K562 (cell line): ENCODE measurements around the gene MTPN.

Experiments used
- POLR2AphosphoS5 ChIP-seq: IDR thresholded peaks from 2 replicates; pipeline ENCODE4 v1.6.1; 2011; ENCODE audit warnings: mild to moderate bottlenecking, low read depth, low read length, moderate library complexity; ENCODE audit not compliant: control insufficient read depth, insufficient read depth
- SMARCC2 ChIP-seq: fragments of 450-650 bp; IDR thresholded peaks from 2 replicates; pipeline ENCODE4 v1.6.1; 2017; ENCODE audit warnings: antibody characterized with exemption, moderate library complexity, mild to moderate bottlenecking, low read depth
- TBL1XR1 ChIP-seq, 2 experiments: IDR thresholded peaks; 2 replicates each; pipeline ENCODE4 v1.6.1; 2012; ENCODE audit warnings: improper control_type of control experiment in 2 of 2, low read length in 2 of 2, mild to moderate bottlenecking in 1 of 2
- TF ChIP-seq, protein P1 (sequence below): fragments of 450-650 bp; IDR thresholded peaks from 2 replicates; pipeline ENCODE4 v1.6.1; 2016; ENCODE audit warnings: borderline replicate concordance
- TF ChIP-seq, protein P2 (sequence below), 3 experiments: IDR thresholded peaks in 2 of 3; conservative IDR thresholded peaks in 1 of 3; 2 replicates each; pipeline ENCODE4 v1.5.1; 2011 to 2012; ENCODE audit warnings: low read length in 3 of 3, mild to moderate bottlenecking in 3 of 3, control low read depth in 2 of 3, improper control_type of control experiment in 1 of 3, inconsistent platforms in 1 of 3, low read depth in 1 of 3, mixed read lengths in 1 of 3, moderate library complexity in 1 of 3; ENCODE audit not compliant: insufficient read depth in 2 of 3
- TF ChIP-seq, protein P3 (sequence below): IDR thresholded peaks from 3 replicates; pipeline ENCODE4 v1.6.1; 2011; ENCODE audit warnings: borderline replicate concordance, mild to moderate bottlenecking, moderate library complexity; ENCODE audit not compliant: insufficient read length; ENCODE audit errors: extremely low read depth

DNA sequence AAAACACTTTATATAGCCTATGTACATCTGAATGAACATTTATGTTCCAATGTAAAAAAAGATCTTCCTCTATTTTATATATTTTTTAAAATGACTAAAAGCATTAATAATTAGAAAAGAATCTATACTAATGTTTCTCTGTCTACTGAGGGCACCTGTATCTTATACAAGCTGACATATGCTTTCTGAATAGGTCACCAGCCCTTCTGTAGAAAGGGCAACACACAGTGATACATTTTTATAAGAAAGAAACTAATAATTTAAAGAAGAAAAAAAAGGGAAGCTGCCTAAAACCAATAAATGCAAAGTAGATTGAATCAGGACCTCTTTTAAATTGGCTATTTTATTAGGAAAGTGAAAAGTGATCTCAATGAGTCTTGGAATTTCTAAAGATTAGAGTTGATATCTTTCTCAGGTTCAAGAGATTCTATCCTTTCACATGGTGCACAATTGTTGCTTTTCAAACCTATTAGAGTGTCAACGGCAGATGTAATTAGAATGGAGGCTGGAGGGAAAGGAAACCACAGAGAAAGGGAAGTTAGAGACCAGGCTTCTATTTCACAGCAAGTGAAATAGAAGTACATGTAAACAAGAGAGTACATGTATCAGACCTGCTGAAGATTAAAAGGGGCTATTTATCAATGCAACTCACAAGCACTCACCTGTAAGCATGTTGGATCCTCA is 6.3 kb downstream of the MTPN start:
- TF ChIP-seq SMARCC2 (no peak), POLR2AphosphoS5 (no peak), TBL1XR1 (IDR thresholded peaks at IDR 0.05; ENCODE audit: low read length in 2 of 2) (no peak)
- TF ChIP-seq, protein P1, sequence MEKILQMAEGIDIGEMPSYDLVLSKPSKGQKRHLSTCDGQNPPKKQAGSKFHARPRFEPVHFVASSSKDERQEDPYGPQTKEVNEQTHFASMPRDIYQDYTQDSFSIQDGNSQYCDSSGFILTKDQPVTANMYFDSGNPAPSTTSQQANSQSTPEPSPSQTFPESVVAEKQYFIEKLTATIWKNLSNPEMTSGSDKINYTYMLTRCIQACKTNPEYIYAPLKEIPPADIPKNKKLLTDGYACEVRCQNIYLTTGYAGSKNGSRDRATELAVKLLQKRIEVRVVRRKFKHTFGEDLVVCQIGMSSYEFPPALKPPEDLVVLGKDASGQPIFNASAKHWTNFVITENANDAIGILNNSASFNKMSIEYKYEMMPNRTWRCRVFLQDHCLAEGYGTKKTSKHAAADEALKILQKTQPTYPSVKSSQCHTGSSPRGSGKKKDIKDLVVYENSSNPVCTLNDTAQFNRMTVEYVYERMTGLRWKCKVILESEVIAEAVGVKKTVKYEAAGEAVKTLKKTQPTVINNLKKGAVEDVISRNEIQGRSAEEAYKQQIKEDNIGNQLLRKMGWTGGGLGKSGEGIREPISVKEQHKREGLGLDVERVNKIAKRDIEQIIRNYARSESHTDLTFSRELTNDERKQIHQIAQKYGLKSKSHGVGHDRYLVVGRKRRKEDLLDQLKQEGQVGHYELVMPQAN: no peak
- TF ChIP-seq, protein P2, sequence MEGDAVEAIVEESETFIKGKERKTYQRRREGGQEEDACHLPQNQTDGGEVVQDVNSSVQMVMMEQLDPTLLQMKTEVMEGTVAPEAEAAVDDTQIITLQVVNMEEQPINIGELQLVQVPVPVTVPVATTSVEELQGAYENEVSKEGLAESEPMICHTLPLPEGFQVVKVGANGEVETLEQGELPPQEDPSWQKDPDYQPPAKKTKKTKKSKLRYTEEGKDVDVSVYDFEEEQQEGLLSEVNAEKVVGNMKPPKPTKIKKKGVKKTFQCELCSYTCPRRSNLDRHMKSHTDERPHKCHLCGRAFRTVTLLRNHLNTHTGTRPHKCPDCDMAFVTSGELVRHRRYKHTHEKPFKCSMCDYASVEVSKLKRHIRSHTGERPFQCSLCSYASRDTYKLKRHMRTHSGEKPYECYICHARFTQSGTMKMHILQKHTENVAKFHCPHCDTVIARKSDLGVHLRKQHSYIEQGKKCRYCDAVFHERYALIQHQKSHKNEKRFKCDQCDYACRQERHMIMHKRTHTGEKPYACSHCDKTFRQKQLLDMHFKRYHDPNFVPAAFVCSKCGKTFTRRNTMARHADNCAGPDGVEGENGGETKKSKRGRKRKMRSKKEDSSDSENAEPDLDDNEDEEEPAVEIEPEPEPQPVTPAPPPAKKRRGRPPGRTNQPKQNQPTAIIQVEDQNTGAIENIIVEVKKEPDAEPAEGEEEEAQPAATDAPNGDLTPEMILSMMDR (IDR thresholded peaks at IDR 0.05 in 2 of 3, conservative IDR thresholded peaks at IDR 0.05 in 1 of 3; ENCODE audit: insufficient read depth in 2 of 3, low read depth in 1 of 3, low read length in 3 of 3): no peak
- TF ChIP-seq, protein P3, sequence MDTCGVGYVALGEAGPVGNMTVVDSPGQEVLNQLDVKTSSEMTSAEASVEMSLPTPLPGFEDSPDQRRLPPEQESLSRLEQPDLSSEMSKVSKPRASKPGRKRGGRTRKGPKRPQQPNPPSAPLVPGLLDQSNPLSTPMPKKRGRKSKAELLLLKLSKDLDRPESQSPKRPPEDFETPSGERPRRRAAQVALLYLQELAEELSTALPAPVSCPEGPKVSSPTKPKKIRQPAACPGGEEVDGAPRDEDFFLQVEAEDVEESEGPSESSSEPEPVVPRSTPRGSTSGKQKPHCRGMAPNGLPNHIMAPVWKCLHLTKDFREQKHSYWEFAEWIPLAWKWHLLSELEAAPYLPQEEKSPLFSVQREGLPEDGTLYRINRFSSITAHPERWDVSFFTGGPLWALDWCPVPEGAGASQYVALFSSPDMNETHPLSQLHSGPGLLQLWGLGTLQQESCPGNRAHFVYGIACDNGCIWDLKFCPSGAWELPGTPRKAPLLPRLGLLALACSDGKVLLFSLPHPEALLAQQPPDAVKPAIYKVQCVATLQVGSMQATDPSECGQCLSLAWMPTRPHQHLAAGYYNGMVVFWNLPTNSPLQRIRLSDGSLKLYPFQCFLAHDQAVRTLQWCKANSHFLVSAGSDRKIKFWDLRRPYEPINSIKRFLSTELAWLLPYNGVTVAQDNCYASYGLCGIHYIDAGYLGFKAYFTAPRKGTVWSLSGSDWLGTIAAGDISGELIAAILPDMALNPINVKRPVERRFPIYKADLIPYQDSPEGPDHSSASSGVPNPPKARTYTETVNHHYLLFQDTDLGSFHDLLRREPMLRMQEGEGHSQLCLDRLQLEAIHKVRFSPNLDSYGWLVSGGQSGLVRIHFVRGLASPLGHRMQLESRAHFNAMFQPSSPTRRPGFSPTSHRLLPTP: no peak
